Astrocyte (in vitro differentiated cells and primary cell): ENCODE data around the gene AGBL5.

ENCODE experiments used
- EZH2 ChIP-seq: IDR thresholded peaks from 2 replicates; pipeline ENCODE4 v1.6.1; 2012; ENCODE audit warnings: mild to moderate bottlenecking, low read length, inconsistent platforms; ENCODE audit not compliant: insufficient read depth
- TF ChIP-seq, protein P1 (sequence below): IDR thresholded peaks from 2 replicates; pipeline ENCODE4 v1.5.1; 2011; ENCODE audit warnings: low read depth, mild to moderate bottlenecking, inconsistent platforms, low read length, moderate library complexity; ENCODE audit not compliant: insufficient read depth

DNA sequence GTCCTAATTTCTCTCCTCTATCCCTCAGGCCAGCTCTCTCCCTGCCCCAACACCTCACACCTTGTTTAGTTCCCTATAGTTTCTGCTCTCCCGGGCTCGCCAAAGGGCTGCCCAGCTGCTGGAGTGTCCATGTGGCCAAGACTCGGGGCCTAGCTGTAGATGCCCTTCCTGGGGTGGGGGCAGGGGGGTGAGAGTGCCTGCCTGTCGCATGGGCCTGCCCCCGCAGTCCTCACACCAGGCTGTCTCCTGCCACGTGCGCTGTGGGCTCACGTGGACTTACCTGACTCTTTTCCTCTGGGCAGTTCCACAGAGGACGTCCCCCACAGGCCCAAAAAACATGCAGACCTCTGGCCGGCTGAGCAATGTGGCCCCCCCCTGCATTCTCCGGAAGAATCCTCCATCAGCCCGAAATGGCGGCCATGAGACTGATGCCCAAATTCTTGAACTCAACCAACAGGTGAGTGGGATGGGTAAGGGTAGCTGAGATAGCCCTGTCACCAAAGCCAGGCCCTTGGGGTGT, 26.1 kb upstream of the AGBL5 start:
- TF ChIP-seq, protein P1, sequence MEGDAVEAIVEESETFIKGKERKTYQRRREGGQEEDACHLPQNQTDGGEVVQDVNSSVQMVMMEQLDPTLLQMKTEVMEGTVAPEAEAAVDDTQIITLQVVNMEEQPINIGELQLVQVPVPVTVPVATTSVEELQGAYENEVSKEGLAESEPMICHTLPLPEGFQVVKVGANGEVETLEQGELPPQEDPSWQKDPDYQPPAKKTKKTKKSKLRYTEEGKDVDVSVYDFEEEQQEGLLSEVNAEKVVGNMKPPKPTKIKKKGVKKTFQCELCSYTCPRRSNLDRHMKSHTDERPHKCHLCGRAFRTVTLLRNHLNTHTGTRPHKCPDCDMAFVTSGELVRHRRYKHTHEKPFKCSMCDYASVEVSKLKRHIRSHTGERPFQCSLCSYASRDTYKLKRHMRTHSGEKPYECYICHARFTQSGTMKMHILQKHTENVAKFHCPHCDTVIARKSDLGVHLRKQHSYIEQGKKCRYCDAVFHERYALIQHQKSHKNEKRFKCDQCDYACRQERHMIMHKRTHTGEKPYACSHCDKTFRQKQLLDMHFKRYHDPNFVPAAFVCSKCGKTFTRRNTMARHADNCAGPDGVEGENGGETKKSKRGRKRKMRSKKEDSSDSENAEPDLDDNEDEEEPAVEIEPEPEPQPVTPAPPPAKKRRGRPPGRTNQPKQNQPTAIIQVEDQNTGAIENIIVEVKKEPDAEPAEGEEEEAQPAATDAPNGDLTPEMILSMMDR: no peak
- no peak for TF ChIP-seq EZH2
